Ammon's horn (tissue), 1 donor: ENCODE measurements around the gene SH3BP2.

ENCODE experiments used
- DNase-seq: peaks from one replicate; pipeline ENCODE4 v3.0.0-alpha.2; 2016; ENCODE audit warnings: low spot score

Gene SH3BP2, protein sequence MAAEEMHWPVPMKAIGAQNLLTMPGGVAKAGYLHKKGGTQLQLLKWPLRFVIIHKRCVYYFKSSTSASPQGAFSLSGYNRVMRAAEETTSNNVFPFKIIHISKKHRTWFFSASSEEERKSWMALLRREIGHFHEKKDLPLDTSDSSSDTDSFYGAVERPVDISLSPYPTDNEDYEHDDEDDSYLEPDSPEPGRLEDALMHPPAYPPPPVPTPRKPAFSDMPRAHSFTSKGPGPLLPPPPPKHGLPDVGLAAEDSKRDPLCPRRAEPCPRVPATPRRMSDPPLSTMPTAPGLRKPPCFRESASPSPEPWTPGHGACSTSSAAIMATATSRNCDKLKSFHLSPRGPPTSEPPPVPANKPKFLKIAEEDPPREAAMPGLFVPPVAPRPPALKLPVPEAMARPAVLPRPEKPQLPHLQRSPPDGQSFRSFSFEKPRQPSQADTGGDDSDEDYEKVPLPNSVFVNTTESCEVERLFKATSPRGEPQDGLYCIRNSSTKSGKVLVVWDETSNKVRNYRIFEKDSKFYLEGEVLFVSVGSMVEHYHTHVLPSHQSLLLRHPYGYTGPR

DNA sequence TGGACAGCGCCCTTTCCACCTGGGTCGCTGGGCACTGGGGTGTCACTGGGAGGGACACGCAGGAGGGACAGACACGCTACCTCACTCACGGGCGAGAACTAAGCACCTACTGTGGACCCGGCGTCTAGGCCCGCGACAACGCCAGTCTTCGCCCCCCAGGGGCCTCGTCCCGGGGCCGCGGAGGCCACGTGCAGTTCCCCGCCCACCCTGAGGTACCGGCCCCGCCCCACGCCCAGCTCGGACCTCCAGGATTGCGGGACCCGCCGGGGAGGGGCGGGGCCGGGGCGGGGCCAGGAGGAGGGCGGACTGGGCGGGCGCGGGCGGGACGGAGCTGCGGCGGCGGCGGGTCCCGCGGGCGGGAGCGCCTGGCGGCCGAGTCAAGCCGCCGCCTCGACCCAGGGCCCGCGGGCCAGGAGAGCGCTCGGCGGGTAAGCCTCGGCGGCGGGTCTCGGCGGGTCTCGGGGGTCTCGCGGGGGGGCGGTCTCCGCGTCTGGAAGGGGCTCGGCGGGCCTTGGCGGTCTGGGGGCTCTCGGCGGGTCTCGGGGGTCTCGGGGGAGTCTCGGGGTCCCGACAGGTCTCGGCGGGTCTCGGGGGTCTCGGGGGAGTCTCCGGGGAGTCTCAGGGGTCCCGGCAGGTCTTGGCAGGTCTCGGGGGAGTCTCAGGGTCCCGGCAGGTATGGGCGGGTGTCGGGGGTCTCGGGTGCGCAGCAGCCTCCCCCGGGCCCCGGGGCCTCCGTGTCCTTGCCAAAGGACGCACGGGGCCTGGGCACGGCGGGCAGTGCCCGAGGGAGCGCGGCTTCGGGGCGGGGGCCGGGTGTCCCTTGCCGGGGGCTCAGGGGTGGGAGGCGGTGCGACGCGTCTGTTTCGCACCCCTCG is at the start of gene SH3BP2:
TSS of gene SH3BP2 (plus strand) at position 375 of the 875 bp plus-strand sequence. CDS start 27,533 bp downstream, outside the sequence.
- peak; percentile 69 for DNase-seq

- no peak for DNase-seq
These were observed 49.1 kb upstream of the SH3BP2 start for GRCh38 chr4:2743518-2744445.

- no peak for DNase-seq
These were observed 48.2 kb upstream of the SH3BP2 start for GRCh38 chr4:2744576-2745270.

- DNase-seq = no peak
These were observed 47.4 kb upstream of the SH3BP2 start for GRCh38 chr4:2745516-2745915.

GRCh38 chr4:2745981-2746806 is 46.7 kb upstream of the SH3BP2 start:
- DNase-seq = no peak

- DNase-seq = no peak
These were observed 45.8 kb upstream of the SH3BP2 start for GRCh38 chr4:2746891-2747695.

DNA sequence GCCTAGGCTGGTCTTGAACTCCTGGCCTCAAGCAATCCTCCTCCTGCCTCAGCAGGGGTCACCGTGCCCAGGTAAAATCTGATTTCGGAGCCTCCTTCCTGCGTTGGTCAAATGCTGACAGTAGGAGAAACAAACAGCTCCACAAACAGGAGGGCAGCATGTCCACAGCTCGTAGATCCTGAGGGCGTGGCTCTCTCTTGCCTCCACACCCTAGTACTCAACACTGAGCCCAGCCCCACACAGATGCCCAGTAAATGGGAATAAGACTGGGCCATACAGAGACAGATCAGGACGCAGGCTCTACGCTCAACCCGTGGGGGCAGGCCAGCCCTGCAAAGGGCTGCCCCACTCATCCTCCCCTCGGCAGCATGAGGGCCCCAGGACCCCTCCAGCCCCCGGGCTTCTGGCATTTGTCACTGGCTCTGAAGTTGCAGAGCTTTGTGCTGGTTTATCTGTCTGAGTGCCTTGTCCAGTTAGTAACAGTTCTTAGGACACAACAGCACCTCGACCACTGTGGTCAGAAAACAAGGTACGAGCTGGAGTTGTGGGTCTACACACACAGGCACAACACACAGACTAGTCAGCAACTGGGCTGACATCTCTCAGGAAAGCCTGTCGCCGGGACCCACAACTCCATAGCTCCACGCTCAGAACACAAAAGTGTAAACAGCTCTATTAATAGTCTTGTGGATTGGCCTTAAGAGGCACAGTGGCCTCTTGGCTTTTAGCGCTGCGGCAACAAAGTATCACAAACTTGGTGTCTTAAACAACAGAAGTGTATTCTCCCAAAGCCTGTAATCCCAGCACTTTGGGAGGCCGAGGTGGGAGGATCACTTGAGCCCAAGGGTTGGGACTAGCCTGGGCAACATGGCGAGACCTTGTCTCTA is 41.9 kb upstream of the SH3BP2 start:
- no peak for DNase-seq

- no peak for DNase-seq
These were observed 39.4 kb upstream of the SH3BP2 start for GRCh38 chr4:2753436-2753835.

- DNase-seq = no peak
These were observed 37.8 kb upstream of the SH3BP2 start for GRCh38 chr4:2754848-2755819.

- peak; percentile 85 for DNase-seq
These were observed 36.8 kb upstream of the SH3BP2 start, which contains the start of gene TNIP2 for GRCh38 chr4:2755821-2756690. TSS of gene TNIP2 (minus strand) at chr4:2756336. CDS start at chr4:2756289, 47 bp downstream.

- DNase-seq = no peak
These were observed 36.1 kb upstream of the SH3BP2 start for GRCh38 chr4:2756691-2757350.

- DNase-seq = no peak
These were observed 35.5 kb upstream of the SH3BP2 start for GRCh38 chr4:2757426-2757825.

- no peak for DNase-seq
These were observed 31.6 kb upstream of the SH3BP2 start for GRCh38 chr4:2761035-2761923.

DNA sequence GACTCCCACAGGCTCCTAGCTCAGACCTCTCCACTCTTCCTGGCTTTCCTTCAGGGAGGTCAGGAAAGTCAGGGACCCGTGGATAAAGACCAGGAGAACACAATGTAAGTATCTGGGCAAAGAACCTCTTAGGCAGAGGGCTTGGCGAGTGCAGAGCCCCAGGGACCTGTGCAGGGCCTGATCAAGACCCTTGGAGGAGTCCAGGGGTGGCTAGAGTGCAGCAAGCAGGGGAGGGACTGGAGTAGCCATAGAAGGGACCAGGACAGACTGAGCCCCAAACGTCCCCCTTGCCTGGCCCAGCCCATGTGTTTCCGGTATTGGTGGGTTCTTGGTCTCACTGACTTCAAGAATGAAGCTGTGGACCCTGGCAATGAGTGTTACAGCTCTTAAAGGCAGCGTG is 30.8 kb upstream of the SH3BP2 start:
- DNase-seq = no peak
